Endothelial cell of umbilical vein (primary cell): Measurements from ENCODE around the gene SAMD11. TPM values are rescaled to one million over a fixed set of nuclear protein-coding genes. Genes with fewer than 3 reads are reported as not detected.

Source experiments
- BruUV-seq: library from RNA; stranded (reverse); fragments of 400-500 nt; replicated peaks from 2 replicates; lab custom pipeline; 2021; lab: Mats Ljungman, UMichigan
- CTCF ChIA-PET: fragments of 300-600, 350-600 bp; sonication (Branson Sonifier 250); formaldehyde crosslinking; loops from one replicate; lab custom pipeline; 2021; ENCODE audit warnings: antibody characterized with exemption, inconsistent platforms; lab: Charles Lee
- POLR2A ChIA-PET: fragments of 300-600, 350-600 bp; sonication (Branson Sonifier 250); formaldehyde crosslinking; loops from one replicate; lab custom pipeline; 2021; ENCODE audit warnings: antibody characterized with exemption, inconsistent platforms; lab: Charles Lee
- DNase-seq: peaks from one replicate; pipeline ENCODE4 v3.0.0-alpha.2; 2011; ENCODE audit warnings: low read depth, low spot score
- FAIRE-seq: peaks from 2 replicates; lab custom pipeline; 2011; peaks lifted over from hg19 to GRCh38; lab: Jason Lieb, UNC
- H2AFZ ChIP-seq: 2 replicates; pipeline ENCODE4 v1.6.0; 2012; ENCODE audit warnings: low read depth, low read length, control low read depth, inconsistent platforms
- H3K27ac ChIP-seq: 2 replicates; pipeline ENCODE4 v1.5.1; 2011; ENCODE audit warnings: low read depth, mild to moderate bottlenecking, control low read depth, low read length, moderate library complexity; ENCODE audit not compliant: insufficient read depth
- H3K27me3 ChIP-seq, 2 experiments: 2 replicates each; pipeline versions ENCODE4 v1.6.0 to v1.6.1; 2011; ENCODE audit warnings: low read length in 2 of 2, mixed read lengths in 1 of 2; ENCODE audit not compliant: control insufficient read depth in 2 of 2, insufficient read depth in 2 of 2
- H3K36me3 ChIP-seq, 2 experiments: 2 replicates in 1 of 2; 3 replicates in 1 of 2; pipeline ENCODE4 v1.5.1; 2011; ENCODE audit warnings: low read length in 2 of 2, mild to moderate bottlenecking in 1 of 2, moderate library complexity in 1 of 2; ENCODE audit not compliant: control insufficient read depth in 2 of 2, insufficient read depth in 2 of 2; ENCODE audit errors: extremely low read depth in 1 of 2
- H3K4me1 ChIP-seq: 3 replicates; pipeline ENCODE4 v1.5.1; 2011; ENCODE audit warnings: mild to moderate bottlenecking, low read length; ENCODE audit not compliant: control insufficient read depth, insufficient read depth; ENCODE audit errors: extremely low read depth
- H3K4me2 ChIP-seq: 2 replicates; pipeline ENCODE4 v1.6.1; 2011; ENCODE audit warnings: low read length, control low read depth, mixed read lengths; ENCODE audit not compliant: insufficient read depth
- H3K4me3 ChIP-seq, 3 experiments: fragments of 200-600 bp in 1 of 3; sonication (generic), shearing (Covaris generic) in 1 of 3; replicated peaks in 1 of 3; 2 replicates each; pipeline ENCODE4 v1.5.1; 2011 to 2016; ENCODE audit warnings: control low read depth in 3 of 3, low read length in 3 of 3, mild to moderate bottlenecking in 2 of 3, inconsistent platforms in 1 of 3, low read depth in 1 of 3, moderate library complexity in 1 of 3; ENCODE audit not compliant: insufficient read depth in 1 of 3
- H3K79me2 ChIP-seq: 2 replicates; pipeline ENCODE4 v1.6.0; 2012; ENCODE audit warnings: low read length, inconsistent platforms; ENCODE audit not compliant: control insufficient read depth, insufficient read depth
- H3K9ac ChIP-seq: replicated peaks from 2 replicates; pipeline ENCODE3; 2011; ENCODE audit warnings: low read length, control low read depth; ENCODE audit not compliant: insufficient read depth; ENCODE audit errors: extremely low read depth
- H3K9me1 ChIP-seq: replicated peaks from 3 replicates; pipeline ENCODE4 v1.6.0; 2011; ENCODE audit warnings: mild to moderate bottlenecking, low read length; ENCODE audit not compliant: control insufficient read depth, insufficient read depth; ENCODE audit errors: extremely low read depth
- H3K9me3 ChIP-seq: replicated peaks from 2 replicates; pipeline ENCODE4 v1.5.1; 2012; ENCODE audit warnings: low read length, inconsistent platforms; ENCODE audit not compliant: control insufficient read depth, insufficient read depth
- H4K20me1 ChIP-seq: replicated peaks from 2 replicates; pipeline ENCODE3; 2011; ENCODE audit warnings: mild to moderate bottlenecking, low read length; ENCODE audit not compliant: control insufficient read depth, insufficient read depth; ENCODE audit errors: extremely low read depth
- EZH2 ChIP-seq: IDR thresholded peaks from 2 replicates; pipeline ENCODE4 v1.6.1; 2012; ENCODE audit warnings: borderline replicate concordance, low read depth, mild to moderate bottlenecking, moderate library complexity, low read length, inconsistent platforms; ENCODE audit not compliant: severe bottlenecking
- FOS ChIP-seq: IDR thresholded peaks from 2 replicates; pipeline ENCODE4 v1.6.1; 2011; ENCODE audit warnings: mild to moderate bottlenecking, low read length, moderate library complexity, borderline replicate concordance; ENCODE audit not compliant: insufficient read depth
- GATA2 ChIP-seq: IDR thresholded peaks from 2 replicates; pipeline ENCODE4 v1.7.0; 2011; ENCODE audit warnings: low read depth, mild to moderate bottlenecking, moderate library complexity, mixed read lengths, low read length; ENCODE audit not compliant: insufficient read length, insufficient read depth
- JUN ChIP-seq: IDR thresholded peaks from 2 replicates; pipeline ENCODE4 v1.6.1; 2011; ENCODE audit warnings: borderline replicate concordance, low read depth; ENCODE audit not compliant: insufficient read length, insufficient read depth
- MAX ChIP-seq: IDR thresholded peaks from 2 replicates; pipeline ENCODE4 v1.6.1; 2011; ENCODE audit not compliant: insufficient read depth, insufficient read length
- MYC ChIP-seq: IDR thresholded peaks from one replicate; pipeline ENCODE4 v1.6.1; 2011; ENCODE audit warnings: mild to moderate bottlenecking, low read depth, low read length
- POLR2A ChIP-seq: IDR thresholded peaks from 2 replicates; pipeline ENCODE4 v1.6.1; 2012; ENCODE audit warnings: low read depth, mild to moderate bottlenecking, control low read depth, low read length
- POLR2AphosphoS5 ChIP-seq: IDR thresholded peaks from 2 replicates; pipeline ENCODE4 v1.6.1; 2012; ENCODE audit warnings: low read depth, mild to moderate bottlenecking, control low read depth, low read length, moderate library complexity; ENCODE audit not compliant: insufficient read depth
- dilution Hi-C: fragments of 300-500 bp; cut with MboI; formaldehyde crosslinking; loops from one replicate; pipeline ENCODE4 v1.15.0; 2019; ENCODE audit warnings: low sequenced_read_pairs; ENCODE audit not compliant: extremely low pct_ligation_motif_present
- intact Hi-C: fragments of 100-400 bp; cut with micrococcal nuclease; formaldehyde crosslinking; loops from one replicate; pipeline ENCODE4 v1.10.0; 2022
- polyA plus RNA-seq, 4 experiments: library from polyadenylated mRNA; depleted of rRNA in 3 of 4; stranded (reverse) in 3 of 4; unstranded in 1 of 4; fragments of >200 nt; gene quantifications; 2 replicates each; pipeline versions ENCODE4 v1.2.1 to v1.2.3, GENCODE V29; 2011 to 2012; ENCODE audit warnings: missing spikeins in 1 of 4
- total RNA-seq: library from RNA; stranded (reverse); gene quantifications from 2 replicates; pipeline ENCODE4 v1.2.3, GENCODE V29; 2021
- TF ChIP-seq, protein P1 (sequence below), 2 donors: IDR thresholded peaks; 1 replicate in 1 of 2; 2 replicates in 1 of 2; pipeline ENCODE4 v1.5.1; 2011; ENCODE audit warnings: low read length in 2 of 2, mild to moderate bottlenecking in 2 of 2, moderate library complexity in 2 of 2, control low read depth in 1 of 2, inconsistent platforms in 1 of 2, low read depth in 1 of 2; ENCODE audit not compliant: insufficient read depth in 1 of 2; ENCODE audit errors: extremely low read depth in 1 of 2

Gene SAMD11
- total and polyA plus RNA-seq, 2 donors (not counting 3 experiments of a cell fraction or from before 2014, with no cell fraction given) = not detected

DNA sequence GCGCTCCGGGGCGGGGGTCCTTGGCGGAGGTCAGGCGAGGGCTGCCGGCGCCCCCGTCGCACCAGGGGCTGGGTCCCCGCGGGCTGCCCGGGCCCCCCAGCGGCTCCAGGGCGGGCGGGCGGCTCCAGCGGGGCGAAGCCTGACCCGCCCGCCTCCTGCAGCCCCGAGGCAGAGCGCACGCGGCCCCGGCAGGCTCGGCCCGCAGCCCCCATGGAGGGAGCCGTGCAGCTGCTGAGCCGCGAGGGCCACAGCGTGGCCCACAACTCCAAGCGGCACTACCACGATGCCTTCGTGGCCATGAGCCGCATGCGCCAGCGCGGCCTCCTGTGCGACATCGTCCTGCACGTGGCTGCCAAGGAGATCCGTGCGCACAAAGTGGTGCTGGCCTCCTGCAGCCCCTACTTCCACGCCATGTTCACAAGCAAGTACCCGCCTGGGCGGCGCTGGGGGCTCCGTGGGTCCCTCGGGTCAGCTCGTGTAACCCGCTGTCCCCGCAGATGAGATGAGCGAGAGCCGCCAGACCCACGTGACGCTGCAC, 37.5 kb downstream of the SAMD11 start:
- Histone ChIP-seq H2AFZ (peak overlapping the region; percentile 46), H3K9me1 (no peaks in the 10 kb centered on the region), H3K36me3 (peaks cover 0 to 5% of the 10 kb centered on the region in 2 experiments), H3K4me1 (peaks cover 10% of the 10 kb centered on the region), H4K20me1 (no peaks in the 10 kb centered on the region), H3K27ac (no peak overlapping the region), H3K4me2 (no peak overlapping the region), H3K9ac (no peak overlapping the region), H3K27me3 (no peaks in the 10 kb centered on the region), H3K4me3 (peak overlapping the region; percentile 44 to 68 (median 45)), H3K79me2 (peaks cover 18% of the 10 kb centered on the region), H3K9me3 (no peaks in the 10 kb centered on the region)
- FAIRE-seq (no peak), DNase-seq (peak; percentile 10)
- POLR2A ChIA-PET = no interaction called here
- intact Hi-C loops (loop anchor here (2.0 kb wide), 1 partner anchor 20 kb away; no protein-coding TSS in a partner anchor), dilution Hi-C loops (no loop called here)
- CTCF ChIA-PET = interaction anchor here (1.8 kb wide), 1 partner anchor 57 kb away, joined by 4 read pairs; no protein-coding TSS in a partner anchor
- BruUV-seq = no TSS peak
- TF ChIP-seq, protein P1, sequence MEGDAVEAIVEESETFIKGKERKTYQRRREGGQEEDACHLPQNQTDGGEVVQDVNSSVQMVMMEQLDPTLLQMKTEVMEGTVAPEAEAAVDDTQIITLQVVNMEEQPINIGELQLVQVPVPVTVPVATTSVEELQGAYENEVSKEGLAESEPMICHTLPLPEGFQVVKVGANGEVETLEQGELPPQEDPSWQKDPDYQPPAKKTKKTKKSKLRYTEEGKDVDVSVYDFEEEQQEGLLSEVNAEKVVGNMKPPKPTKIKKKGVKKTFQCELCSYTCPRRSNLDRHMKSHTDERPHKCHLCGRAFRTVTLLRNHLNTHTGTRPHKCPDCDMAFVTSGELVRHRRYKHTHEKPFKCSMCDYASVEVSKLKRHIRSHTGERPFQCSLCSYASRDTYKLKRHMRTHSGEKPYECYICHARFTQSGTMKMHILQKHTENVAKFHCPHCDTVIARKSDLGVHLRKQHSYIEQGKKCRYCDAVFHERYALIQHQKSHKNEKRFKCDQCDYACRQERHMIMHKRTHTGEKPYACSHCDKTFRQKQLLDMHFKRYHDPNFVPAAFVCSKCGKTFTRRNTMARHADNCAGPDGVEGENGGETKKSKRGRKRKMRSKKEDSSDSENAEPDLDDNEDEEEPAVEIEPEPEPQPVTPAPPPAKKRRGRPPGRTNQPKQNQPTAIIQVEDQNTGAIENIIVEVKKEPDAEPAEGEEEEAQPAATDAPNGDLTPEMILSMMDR (IDR thresholded peaks at IDR 0.05; ENCODE audit: extremely low read depth in 1 of 2, insufficient read depth in 1 of 2, low read depth in 1 of 2, low read length in 2 of 2) = no peak
- TF ChIP-seq POLR2AphosphoS5 = no peak
- TF ChIP-seq MYC = no peak
- TF ChIP-seq GATA2 = no peak
- TF ChIP-seq JUN = no peak
- TF ChIP-seq MAX = no peak
- no peak for TF ChIP-seq POLR2A
- TF ChIP-seq FOS = no peak
- no peak for TF ChIP-seq EZH2
